ENCODE data around the gene FAM3A.
"Not testable (repeated sequence)": the region's sequence is repeated elsewhere in the genome, so short reads cannot be mapped to it uniquely, and the experiment has no call there.

Gene FAM3A

GRCh38 chrX:154501423-154501822 lies 14.6 kb downstream of the FAM3A start:
- not testable (repeated sequence) for DNase-seq

GRCh38 chrX:154496591-154497137 lies 19.4 kb downstream of the FAM3A start:
- not testable (repeated sequence) for DNase-seq

GRCh38 chrX:154495472-154495922 lies 20.5 kb downstream of the FAM3A start:
- no peak for DNase-seq

- DNase-seq = no peak
Observed at GRCh38 chrX:154494715-154495114, 21.3 kb downstream of the FAM3A start.

GRCh38 chrX:154490414-154491083 lies 25.5 kb downstream of the FAM3A start, which contains the start of gene SLC10A3:
Gene SLC10A3, minus strand, starts transcription at chrX:154490629. Its CDS starts 1,689 bp downstream, at chrX:154488940.
- DNase-seq = peak; percentile 86

GRCh38 chrX:154490021-154490413 lies 26.0 kb downstream of the FAM3A start:
- DNase-seq = peak; percentile 34

- no peak for DNase-seq
Observed at GRCh38 chrX:154489182-154489581, 26.9 kb downstream of the FAM3A start.

GRCh38 chrX:154488336-154489075 lies 27.5 kb downstream of the FAM3A start:
- DNase-seq = no peak

GRCh38 chrX:154487518-154488290 lies 28.3 kb downstream of the FAM3A start:
- no peak for DNase-seq

- DNase-seq = peak; percentile 69
Observed at GRCh38 chrX:154486396-154487207, 29.4 kb downstream of the FAM3A start, which contains the start of gene UBL4A. Gene UBL4A, minus strand, starts transcription at chrX:154486615. Its CDS starts 31 bp downstream, at chrX:154486584.

- DNase-seq = peak; percentile 55
Observed at GRCh38 chrX:154486052-154486395, 30.0 kb downstream of the FAM3A start.

GRCh38 chrX:154485150-154486051 lies 30.6 kb downstream of the FAM3A start:
- DNase-seq = no peak

GRCh38 chrX:154484255-154485149 lies 31.5 kb downstream of the FAM3A start:
- no peak for DNase-seq

GRCh38 chrX:154483325-154483724 lies 32.7 kb downstream of the FAM3A start:
- no peak for DNase-seq

- no peak for DNase-seq
Observed at GRCh38 chrX:154482786-154483185, 33.2 kb downstream of the FAM3A start.

- DNase-seq = no peak
Observed at GRCh38 chrX:154481911-154482601, 34.0 kb downstream of the FAM3A start.

- DNase-seq = no peak
Observed at GRCh38 chrX:154481195-154481594, 34.8 kb downstream of the FAM3A start.

GRCh38 chrX:154478728-154479622 lies 37.1 kb downstream of the FAM3A start, which contains the start of gene LAGE3:
Gene LAGE3, minus strand, starts transcription at chrX:154479281. Its CDS starts 366 bp downstream, at chrX:154478915.
- DNase-seq = peak; percentile 94
